Stimulated activated CD4-positive, alpha-beta T cell treated with anti-CD3 and anti-CD28 coated beads, Interleukin-2, amount 100 ng/mL, for 4 hours (primary cell): ENCODE measurements around the gene POP7.
"Not testable (repeated sequence)": the region's sequence is repeated elsewhere in the genome, so short reads cannot be mapped to it uniquely, and the experiment has no call there.

Experiments used
- DNase-seq: peaks from one replicate; pipeline ENCODE4 v3.0.0-alpha.2; 2020; ENCODE audit warnings: low read depth

Gene POP7

DNA sequence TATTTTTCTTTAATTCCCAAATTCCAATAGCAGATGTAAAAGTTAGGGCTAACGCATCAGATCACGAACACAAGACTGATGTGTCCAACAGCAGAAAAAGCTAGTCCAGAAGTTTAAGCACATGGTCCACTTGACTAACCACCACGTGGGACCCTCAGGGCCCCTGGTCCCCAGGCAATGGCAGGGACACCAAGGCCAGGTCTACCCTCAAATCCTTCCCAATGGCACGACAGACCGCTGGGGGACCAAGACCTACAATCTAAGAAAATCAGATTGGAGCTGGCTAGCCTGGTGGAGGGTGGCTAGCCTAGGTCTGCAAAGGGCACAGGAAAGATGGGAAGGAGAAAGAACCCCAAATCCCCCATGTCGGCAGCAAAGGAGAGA lies 13.4 kb upstream of the POP7 start:
- no peak for DNase-seq

DNA sequence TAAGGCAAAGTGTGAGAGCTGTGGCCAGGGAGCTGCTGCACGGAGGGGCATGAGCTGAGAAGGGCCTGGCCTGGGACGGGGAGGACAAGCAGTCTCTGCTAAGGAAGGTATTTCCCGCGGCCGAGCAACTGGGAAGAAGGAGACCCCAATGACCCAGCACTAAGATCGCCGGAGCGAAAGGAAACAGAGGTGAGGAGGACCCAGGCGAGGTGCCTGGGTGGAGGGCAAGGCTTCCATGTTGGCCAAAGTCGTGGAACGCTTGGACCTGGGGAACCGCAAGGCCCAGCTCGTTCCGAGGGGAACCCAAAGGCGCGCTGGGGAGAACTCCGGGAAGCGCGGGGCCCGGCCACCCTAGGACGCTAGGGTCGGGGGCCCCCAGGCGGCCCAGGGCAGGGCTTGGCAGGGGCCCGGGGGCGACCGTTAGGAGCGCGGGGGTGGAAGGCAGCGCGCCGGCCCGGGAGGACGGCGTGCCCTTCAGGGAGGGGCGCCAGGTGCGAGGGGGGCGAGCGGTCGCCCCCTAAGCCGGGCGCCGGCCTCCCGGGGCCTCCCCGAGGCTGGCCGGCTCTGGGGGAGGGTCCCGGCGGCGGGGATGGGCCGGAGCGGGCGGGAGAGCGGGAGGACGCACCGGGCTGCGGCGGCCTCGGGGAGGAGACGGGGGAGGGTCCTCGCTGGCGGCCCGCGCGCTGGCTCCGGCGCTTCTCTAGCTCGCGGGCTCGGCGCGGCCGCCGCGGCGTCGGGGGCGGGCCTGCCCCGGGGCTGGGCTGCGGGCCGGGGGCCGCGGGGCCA lies 12.4 kb upstream of the POP7 start:
- DNase-seq = no peak

DNA sequence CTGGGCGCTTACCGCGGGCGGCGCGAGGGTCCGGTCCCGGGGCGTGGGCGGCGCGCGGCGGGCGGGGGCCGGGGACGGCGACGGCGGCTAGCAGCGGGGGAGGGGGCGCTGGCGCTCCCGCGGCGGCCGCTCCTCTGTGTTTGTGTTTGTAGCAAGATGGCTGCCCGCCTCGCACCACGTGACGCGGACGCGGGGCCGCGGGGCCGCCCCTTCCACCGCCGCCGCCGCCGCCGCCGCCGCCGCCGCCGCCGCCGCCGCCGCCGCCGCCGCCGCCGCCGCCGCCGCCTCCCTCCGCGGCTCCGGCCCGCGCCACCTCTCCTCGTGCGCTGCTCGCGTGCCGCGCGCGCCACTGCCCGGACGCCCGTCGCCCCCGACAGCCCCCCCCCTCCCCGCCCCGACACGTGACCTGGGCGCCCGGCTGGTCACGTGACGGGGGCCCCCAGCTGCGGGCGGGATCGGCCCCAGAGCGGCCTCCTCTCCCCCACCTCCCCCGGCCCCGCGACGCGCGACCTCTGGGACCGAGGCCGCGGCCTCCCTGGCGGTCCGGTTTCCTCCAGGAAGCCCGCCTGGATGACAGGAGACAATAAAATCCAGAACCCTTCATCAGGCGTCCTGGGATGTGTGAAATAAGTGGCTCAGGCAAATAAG lies 11.7 kb upstream of the POP7 start, which contains the start of gene GIGYF1:
GIGYF1 (minus strand) TSS at position 153 of the 648 bp plus-strand sequence. CDS start 6,012 bp downstream, outside the sequence.
- peak; percentile 59 for DNase-seq

DNA sequence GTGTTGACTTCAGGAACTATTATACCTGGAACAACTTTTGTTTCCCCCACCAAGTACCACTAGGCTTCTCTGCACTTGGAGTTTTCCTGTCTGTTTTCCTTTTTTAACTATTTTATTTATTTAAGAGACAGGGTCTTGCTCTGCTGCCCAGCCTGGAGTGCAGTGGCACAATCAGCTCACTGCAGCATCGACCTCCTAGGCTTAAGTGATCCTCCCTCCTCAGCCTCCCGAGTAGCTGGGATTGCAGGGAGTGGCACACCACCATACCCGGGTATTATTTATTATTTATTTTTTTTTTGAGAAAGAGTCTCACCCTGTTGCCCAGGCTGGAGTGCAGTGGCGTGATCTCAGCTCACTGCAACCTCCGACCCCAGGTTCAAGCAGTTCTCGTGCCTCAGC lies 9.8 kb upstream of the POP7 start:
- DNase-seq = no peak

DNA sequence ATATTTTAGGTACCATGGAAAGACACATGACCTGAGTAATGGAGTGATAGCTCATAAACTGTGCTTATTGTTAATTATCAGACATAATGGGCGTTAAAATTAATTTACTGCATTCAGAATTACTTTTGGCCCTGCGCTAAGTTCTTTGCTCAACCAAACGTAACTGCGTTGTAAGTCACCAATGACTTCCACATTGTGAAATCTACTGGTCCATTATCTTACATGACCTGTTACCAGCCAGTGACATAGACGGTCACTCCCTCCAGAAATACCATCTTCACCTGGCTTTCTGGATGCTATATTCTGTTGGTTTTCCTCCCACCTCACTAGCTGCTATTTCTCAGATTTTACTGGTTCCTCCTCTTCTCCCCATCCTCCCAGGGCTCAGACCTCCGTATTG lies 6.9 kb upstream of the POP7 start:
- DNase-seq = no peak

DNA sequence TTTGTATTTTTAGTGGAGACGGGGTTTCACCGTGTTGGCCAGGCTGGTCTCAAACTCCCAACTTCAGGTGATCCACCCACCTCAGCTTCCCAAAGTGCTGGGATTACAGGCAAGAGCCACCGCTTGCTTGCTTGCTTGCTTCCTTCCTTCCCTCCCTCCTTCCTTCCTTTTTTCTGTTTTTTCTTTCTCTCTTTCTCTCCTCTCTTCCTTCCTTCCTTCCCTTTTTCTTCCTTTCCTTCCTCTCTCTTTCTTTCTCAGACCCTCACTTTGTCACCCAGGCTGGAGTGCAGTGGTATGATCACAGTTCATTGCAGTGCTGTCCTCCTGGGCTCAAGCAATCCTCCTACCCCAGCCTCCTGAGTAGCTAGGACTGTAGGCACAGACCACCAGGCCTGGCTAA lies 4.8 kb upstream of the POP7 start:
- DNase-seq = not testable (repeated sequence)

DNA sequence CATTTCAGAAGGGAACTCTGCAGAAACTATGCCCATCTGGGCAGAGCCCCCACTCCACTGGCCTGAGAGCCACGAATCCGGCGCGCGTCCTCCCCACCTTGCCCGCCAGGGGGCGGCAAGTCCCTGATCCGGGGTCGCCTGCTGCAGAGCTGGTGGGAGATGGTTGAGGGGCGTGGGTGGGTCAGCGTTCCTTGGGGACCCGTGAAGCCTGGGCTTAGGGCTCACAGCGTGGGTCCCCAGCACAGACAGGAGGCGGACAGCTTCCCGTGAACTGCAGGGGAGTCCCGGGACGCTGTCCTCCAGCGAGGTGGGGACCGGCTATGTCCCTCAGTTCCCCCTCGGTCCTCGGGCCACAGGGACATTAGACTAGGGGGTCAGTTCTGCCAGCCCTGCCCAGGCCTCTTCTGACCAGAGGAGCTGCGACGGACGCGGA lies 585 bp upstream of the POP7 start:
- peak; percentile 65 for DNase-seq

DNA sequence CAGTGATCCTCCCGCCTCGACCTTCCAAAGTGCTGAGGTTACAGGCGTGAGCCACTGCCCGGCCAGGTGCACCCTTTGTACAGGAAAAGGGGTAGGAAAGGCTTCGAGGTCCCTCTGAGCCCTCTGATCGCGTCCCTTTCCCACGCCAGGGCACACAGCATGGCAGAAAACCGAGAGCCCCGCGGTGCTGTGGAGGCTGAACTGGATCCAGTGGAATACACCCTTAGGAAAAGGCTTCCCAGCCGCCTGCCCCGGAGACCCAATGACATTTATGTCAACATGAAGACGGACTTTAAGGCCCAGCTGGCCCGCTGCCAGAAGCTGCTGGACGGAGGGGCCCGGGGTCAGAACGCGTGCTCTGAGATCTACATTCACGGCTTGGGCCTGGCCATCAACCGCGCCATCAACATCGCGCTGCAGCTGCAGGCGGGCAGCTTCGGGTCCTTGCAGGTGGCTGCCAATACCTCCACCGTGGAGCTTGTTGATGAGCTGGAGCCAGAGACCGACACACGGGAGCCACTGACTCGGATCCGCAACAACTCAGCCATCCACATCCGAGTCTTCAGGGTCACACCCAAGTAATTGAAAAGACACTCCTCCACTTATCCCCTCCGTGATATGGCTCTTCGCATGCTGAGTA lies 871 bp downstream of the POP7 start:
- DNase-seq = no peak

DNA sequence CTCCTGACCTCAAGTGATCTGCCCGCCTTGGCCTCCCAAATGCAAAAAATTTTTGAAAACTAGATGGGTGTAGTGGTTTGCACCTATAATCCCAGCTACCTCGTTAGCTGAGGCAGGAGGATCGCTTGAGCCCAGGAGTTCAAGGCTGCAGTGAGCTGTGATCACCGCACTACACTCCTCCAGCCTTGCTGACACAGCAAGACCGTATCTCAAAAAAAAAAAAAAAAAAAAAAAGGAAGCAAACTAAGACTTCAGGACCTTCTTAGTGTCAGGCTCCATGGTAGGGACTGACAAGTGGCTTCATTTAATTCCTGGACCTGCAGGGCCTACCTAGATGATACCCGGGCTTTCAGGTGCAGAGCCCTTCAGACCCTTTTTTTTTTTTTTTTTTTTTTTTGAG lies 2.5 kb downstream of the POP7 start:
- no peak for DNase-seq

DNA sequence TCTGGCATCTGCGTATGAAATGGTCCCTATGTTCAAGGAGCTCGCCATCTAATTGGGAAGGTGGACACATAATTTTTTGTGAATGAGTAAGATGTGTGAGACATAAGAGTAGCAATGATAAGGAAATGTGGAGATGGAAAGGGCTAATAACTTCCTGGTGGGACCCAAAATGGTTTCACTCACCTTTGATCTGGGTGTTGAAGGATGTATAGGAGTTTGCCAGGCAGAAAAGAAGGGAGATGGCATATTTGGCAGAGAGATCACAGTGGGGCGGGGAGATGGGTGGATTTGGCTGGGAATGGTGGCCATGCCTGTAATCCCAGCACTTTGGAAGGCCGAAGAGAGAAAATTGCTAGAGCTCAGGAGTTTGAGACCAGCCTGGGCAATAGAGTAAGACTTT lies 4.5 kb downstream of the POP7 start:
- no peak for DNase-seq

DNA sequence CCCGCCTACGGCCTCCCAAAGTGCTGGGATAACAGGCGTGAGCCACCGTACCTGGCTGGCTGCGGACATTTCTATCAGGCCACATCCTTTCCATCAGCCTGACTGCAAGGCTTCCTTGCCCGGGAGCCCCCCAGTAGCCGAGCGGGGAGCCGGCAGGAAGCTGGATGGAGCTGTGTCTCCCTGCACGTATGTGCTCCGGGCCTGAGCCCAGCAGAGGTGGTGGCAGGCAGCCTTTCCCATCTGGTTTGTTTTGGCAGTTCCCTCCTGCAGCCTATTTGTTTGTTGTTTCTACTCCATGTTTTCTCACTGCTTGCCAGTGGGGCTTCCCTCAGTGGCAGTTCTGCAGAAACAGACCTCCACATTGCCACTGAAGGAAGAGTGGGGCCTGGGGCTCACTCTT lies 5.4 kb downstream of the POP7 start:
- no peak for DNase-seq

DNA sequence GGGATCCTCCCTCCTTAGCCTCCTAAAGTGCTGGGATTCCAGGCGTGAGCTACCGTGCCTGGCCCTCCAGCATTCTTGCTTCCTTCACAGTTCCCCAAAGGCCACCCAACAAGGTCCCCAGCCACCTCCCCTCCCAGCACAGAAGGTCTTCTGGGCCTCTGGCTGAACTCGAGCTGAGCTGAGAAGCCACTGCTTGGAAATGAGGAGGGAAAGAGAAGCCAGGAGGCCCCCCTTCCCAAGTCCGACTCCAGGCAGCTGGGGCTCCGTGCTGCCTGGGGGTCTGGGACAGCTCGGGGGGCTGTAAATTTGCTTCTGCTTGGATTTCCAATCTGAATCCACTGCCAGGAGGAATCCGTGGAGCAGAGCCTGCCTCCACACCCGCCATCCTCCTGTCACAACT lies 8.8 kb downstream of the POP7 start:
- no peak for DNase-seq

DNA sequence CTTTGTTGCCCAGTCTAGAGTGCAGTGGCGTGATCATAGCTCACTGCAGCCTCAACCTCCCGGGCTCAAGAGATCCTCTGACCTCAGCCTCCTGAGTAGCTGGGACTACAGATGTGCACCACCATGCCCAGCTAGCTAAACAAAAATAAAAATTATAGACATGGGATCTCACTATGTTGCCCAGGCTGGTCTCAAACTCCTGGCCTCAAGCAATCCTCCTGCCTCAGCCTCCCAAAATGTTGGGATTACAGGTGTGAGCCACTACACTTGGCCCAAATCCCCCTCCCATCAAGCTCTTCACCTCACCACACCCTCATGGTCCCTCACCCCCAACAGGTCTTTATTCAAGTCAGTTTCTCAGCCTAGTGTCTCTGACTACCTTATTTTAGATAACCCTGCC lies 11.2 kb downstream of the POP7 start:
- not testable (repeated sequence) for DNase-seq

DNA sequence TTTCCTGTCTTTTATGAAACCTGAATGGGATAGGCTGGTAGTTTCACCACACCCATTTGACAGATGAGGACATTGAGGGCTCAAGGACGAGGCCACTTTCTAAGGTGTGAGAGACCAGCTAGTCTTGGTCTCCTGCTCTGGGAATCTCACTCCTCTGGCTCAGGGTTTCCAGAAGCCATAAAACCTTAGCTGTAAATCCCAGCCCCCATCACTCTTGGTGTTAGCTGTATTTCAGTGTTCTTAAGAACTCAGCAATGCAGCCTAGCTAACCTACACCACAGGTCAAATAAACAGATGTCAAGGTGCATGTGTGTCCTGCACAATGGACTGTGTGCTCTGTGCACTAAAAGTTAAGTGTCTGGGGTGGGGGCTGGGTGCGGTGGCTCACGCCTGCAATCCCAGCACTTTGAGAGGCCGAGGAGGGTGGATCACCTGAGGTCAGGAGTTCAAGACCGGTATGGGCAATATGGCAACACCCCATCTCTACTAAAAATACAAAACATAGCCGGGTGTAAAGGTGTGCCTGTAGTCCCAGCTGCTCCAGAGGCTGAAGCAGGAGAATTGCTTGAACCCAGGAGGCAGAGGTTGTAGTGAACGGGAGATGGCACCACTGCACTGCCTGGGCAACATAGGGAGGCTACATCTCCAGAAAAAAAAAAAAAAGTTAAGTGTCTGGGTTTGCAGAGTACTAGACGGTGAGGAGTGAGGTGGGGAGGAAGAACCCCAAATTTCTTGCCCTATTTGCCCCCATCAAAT lies 13.8 kb downstream of the POP7 start:
- DNase-seq = no peak

DNA sequence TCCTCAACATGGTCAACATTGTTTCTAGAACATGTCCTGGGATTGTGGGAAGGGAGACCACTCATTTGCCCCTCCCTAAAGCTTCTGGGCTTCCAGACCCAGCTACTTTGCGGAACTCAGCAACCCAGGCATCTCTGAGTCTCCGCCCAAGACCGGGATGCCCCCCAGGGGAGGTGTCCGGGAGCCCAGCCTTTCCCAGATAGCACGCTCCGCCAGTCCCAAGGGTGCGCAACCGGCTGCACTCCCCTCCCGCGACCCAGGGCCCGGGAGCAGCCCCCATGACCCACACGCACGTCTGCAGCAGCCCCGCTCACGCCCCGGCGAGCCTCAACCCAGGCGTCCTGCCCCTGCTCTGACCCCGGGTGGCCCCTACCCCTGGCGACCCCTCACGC lies 14.4 kb downstream of the POP7 start, which contains the start of gene EPO:
EPO (plus strand) TSS at position 190 of the 392 bp plus-strand sequence. CDS start 513 bp downstream, outside the sequence.
- no peak for DNase-seq

DNA sequence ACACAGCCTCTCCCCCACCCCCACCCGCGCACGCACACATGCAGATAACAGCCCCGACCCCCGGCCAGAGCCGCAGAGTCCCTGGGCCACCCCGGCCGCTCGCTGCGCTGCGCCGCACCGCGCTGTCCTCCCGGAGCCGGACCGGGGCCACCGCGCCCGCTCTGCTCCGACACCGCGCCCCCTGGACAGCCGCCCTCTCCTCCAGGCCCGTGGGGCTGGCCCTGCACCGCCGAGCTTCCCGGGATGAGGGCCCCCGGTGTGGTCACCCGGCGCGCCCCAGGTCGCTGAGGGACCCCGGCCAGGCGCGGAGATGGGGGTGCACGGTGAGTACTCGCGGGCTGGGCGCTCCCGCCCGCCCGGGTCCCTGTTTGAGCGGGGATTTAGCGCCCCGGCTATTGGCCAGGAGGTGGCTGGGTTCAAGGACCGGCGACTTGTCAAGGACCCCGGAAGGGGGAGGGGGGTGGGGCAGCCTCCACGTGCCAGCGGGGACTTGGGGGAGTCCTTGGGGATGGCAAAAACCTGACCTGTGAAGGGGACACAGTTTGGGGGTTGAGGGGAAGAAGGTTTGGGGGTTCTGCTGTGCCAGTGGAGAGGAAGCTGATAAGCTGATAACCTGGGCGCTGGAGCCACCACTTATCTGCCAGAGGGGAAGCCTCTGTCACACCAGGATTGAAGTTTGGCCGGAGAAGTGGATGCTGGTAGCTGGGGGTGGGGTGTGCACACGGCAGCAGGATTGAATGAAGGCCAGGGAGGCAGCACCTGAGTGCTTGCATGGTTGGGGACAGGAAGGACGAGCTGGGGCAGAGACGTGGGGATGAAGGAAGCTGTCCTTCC lies 15.0 kb downstream of the POP7 start:
- no peak for DNase-seq

DNA sequence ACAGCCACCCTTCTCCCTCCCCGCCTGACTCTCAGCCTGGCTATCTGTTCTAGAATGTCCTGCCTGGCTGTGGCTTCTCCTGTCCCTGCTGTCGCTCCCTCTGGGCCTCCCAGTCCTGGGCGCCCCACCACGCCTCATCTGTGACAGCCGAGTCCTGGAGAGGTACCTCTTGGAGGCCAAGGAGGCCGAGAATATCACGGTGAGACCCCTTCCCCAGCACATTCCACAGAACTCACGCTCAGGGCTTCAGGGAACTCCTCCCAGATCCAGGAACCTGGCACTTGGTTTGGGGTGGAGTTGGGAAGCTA lies 15.5 kb downstream of the POP7 start:
- no peak for DNase-seq

DNA sequence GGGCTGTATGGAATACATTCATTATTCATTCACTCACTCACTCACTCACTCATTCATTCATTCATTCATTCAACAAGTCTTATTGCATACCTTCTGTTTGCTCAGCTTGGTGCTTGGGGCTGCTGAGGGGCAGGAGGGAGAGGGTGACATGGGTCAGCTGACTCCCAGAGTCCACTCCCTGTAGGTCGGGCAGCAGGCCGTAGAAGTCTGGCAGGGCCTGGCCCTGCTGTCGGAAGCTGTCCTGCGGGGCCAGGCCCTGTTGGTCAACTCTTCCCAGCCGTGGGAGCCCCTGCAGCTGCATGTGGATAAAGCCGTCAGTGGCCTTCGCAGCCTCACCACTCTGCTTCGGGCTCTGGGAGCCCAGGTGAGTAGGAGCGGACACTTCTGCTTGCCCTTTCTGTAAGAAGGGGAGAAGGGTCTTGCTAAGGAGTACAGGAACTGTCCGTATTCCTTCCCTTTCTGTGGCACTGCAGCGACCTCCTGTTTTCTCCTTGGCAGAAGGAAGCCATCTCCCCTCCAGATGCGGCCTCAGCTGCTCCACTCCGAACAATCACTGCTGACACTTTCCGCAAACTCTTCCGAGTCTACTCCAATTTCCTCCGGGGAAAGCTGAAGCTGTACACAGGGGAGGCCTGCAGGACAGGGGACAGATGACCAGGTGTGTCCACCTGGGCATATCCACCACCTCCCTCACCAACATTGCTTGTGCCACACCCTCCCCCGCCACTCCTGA lies 16.7 kb downstream of the POP7 start:
- DNase-seq = no peak

DNA sequence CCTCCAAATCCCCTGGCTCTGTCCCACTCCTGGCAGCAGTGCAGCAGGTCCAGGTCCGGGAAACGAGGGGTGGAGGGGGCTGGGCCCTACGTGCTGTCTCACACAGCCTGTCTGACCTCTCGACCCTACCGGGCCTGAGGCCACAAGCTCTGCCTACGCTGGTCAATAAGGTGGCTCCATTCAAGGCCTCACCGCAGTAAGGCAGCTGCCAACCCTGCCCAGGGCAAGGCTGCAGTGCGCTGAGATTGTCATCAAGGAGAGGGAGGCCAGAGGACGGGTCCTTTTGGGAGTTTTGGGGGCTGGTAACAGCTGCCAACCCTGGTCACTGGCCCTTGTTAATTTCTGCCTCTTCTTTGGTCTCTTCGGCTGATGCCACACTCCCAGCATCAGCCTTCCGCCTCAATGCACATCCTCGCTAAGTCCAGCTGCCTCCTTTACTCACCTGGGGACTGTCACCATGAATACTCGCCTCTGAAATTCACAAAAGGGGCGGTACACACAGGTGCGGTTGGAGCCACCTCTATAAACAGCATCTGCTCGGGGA lies 17.9 kb downstream of the POP7 start:
- DNase-seq = no peak

DNA sequence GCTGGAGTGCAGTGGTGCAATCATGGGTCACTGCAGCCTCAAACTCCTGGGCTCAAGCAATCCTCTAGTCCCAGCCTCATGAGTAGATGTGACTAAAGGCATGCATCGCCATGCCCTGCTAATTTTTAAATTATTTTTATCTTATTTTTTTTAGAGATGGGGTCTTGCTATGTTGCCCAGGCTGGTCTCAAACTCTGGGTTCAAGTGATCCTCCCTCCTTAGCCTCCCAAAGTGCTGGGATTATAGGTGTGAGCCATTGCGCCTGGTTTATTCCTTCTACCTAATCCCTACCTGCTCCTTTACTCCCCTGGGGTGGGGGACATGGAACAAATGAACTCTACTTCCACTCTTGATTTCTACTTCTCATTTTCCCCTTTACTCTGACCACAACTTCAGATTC lies 18.4 kb downstream of the POP7 start:
- not testable (repeated sequence) for DNase-seq
